NCI-H748 treated with DMSO at 0.1 percent for 48 hours (cell line): Measurements from ENCODE around the gene FAM227B.
"Not testable (repeated sequence)": the region's sequence is repeated elsewhere in the genome, so short reads cannot be mapped to it uniquely, and the experiment has no call there.

Experiments
- DNase-seq: peaks from one replicate; lab custom pipeline; 2025; lab: John Stamatoyannopoulos, UW

FAM227B gene

DNA sequence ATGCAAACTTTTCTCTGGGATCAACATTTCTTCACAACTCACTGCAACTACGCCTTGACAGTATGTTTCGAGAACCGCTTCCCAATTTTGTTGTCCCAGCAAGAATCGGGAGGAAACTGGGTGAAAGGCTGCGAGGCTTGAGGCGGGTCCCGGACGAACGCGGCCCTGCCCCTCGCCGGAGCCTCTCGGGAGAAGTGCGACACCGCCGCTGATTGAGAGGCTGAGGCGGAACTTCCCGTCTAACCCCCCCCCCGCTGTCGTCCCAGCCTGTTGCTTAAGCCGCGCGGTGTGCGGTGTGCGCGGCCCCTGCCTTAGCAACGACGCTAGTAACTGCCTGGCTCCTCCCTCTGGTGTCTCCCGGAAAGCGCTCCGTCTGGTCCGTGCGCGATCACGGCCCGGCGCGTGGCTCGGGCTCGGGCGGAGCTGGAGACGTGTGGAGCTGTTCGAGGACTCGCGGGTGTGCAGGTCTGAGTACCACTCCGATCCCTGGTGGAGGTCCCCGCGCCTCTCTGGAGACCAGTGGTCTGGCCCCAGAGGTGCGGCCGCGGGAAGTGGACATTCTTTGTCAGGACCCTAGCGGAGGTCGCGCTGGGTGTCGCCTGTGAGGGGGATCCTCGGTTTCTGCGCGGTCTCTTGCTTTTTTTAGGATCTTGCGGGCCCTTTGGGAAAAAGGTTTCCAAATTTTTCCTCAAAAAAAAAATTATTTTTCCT is at the start of gene FAM227B, which contains the start of gene DTWD1:
TSS of gene FAM227B (minus strand) at position 161 of the 711 bp plus-strand sequence. CDS start 5,647 bp downstream, outside the sequence.
TSS of gene DTWD1 (plus strand) at position 391 of the 711 bp plus-strand sequence. CDS start 4,120 bp downstream, outside the sequence.
- peak; percentile 78 for DNase-seq

GRCh38 chr15:49669288-49669687 is 48.7 kb upstream of the FAM227B start:
- DNase-seq = no peak

DNA sequence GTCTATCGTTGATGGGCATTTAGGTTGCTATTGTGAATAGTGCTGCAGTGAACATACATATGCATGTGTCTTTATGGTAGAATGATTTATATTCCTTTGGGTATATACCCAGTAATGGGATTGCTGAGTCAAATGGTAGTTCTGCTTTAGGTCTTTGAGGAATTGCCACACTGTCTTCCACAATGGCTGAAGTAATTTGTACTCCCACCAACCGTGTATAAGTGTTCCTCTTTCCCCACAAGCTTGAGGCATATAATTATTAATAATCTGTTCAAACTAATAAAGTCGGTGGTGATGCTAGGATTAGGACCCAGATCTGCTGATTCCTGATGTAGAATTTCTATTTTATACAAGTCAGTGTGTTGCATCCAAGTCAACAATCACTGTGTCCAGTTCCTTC is 45.9 kb upstream of the FAM227B start:
- DNase-seq = not testable (repeated sequence)

- no peak for DNase-seq
Observed at GRCh38 chr15:49664716-49665115, 44.1 kb upstream of the FAM227B start.

- no peak for DNase-seq
Observed at GRCh38 chr15:49656734-49657133, 36.1 kb upstream of the FAM227B start.

DNA sequence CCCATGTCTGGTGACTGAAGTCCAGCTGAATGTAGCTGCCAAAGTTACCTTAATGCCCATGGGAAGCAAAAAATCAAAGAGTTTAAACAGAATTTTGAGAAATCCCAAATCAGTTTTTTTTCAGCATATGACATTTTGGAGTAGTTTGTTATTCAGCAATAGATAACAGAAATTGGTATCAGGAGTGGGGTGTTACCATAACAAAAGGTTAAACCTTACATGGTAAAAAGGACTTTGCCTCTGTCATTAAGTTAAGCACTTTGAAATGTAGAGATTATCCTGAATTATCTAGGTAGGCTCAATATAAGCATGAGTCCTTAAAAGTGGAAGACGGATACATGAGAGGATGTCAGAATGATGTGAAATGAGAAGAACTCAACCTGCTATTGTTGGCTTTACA is 32.3 kb upstream of the FAM227B start:
- no peak for DNase-seq

DNA sequence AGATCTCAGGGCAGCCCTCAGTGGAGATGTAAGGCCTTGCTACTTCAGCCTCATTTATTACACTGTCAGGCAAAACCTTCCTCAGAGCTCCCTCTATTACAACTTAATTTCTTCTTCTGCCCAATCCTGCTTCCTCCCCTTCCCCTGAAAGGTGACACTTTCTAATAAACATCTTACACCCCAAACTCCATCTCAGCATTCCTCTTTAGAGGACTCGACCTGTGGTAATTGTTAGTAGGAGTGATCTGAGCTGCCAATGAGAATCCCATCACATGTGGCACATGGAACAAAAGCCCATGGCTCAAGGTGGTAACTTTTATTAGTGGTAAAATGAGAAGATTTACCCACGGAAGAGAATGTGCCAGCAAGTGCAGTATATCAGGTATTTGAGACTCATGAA is 30.1 kb upstream of the FAM227B start:
- DNase-seq = no peak

DNA sequence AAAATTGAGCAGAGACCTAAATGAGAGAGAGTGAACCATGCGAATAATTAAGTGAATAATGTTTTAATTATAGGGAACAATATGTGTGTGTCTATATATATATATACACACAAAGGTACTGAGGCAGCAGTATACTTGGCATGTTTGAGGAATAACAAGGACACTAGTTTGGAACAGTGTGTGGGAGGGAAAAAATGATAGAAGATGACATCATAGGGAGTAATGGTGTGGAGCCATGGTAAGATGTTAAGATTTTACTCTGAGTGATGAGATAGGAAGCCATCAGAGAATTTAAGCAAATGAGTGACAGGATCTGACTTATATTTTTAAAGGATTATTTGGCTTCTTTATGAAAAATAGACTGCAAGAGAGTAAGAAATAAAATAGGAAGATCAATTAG is 29.4 kb upstream of the FAM227B start:
- DNase-seq = no peak

GRCh38 chr15:49646891-49647290 is 26.3 kb upstream of the FAM227B start:
- no peak for DNase-seq

- DNase-seq = no peak
Observed at GRCh38 chr15:49645941-49646340, 25.3 kb upstream of the FAM227B start.

DNA sequence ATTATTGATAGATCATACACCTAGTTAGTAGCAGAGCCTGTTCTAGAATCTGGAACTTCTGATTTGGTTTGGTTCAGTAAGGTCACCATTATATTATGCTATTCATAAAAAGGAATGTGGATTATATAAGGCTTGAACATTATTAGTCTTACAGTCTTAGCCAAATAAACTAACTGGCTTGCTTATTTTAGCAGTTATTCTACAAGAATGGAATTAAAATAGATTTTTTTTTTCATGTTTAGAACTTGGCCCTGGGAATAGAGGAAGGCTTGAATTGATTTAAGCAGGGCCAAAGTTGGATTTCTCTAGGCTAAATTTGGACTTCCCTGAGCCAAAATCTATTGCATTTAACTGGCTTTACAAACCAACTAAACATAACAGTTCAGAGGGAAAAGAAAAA is 24.7 kb upstream of the FAM227B start:
- DNase-seq = no peak

GRCh38 chr15:49644364-49644794 is 23.8 kb upstream of the FAM227B start:
- no peak for DNase-seq

GRCh38 chr15:49637857-49638256 is 17.2 kb upstream of the FAM227B start:
- no peak for DNase-seq

DNA sequence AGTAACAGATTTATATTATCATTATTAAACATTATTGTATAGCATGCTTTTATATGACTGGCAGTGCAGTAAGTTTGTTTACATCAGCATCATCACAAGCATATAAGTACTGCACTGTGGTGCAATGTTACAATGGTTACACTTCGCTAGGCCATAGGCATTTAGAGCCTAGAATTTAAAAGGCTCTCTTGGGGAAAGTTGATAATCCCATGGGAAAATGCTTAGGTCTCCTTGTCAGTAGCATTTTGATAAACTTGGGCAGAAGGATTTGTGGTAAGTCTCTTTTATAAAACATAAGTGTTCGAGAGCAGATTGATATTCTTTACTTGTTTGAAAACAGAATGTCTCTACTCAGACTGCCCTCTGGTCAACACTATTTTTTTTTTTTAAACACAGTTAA is 7.8 kb upstream of the FAM227B start:
- no peak for DNase-seq

DNA sequence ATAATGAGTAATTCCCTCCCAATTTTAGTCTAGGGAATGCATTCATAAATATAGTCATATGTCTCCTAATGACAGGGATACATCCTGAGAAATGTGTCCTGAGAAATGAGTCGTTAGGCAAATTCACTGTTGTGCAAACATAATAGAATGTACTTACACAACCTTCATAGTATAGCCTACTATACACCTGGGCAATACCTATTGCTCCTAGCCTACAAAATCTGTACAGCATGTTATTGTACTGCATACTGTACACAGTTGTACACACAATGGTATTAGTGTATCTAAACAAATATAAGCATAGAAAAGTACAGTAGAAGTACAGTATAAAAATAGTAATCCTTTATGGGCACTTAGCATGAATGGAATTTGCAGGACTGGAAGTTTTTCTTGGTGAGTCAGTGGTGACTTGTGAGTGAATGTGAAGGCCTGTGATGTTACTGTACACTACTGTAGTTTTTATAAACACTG is 6.8 kb upstream of the FAM227B start:
- DNase-seq = no peak

DNA sequence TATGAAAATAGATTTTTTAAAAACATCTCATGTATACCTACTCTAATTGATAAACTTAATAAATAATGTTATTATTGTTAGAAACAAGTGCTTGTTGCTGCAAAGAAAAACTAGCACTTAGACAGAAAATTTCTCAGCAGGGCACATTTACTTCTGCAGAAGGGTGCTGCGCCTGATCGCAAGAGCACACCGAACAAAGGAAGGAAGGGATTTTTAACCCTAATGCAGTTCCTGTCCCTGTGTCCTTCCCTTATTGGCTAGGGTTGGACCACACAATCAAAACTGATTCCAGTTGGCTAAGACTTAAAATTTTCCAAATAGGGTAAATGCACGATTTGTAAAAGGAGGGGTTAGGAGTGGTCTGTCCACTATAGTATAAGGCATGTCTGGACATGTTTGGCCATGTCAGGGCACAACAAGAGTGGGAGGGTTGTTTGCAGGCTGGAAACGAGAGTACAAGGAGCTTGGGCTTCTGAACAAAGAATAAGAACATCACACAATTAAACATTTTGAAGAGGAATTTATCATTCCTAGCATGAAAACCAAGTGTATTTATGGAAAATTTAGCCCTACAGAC is 4.9 kb upstream of the FAM227B start:
- no peak for DNase-seq

DNA sequence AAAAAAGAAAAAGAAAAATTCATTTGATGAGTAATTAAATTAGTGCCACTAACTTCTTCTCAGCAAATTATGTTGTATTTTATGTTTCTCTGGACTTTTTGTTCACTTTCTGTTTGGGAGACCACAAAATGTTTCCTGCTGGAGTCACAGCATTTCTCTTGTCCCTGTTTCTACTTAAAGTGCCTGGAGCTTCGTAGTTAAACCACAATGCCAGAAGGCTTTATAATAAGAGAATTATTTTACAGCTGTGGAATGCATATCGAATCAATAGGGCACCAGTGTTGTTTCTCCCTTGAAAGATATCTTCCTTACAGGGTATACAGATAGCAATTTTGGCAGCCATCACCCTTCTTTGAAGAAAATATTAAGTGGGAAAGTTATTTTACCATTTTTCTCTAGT is 3.4 kb upstream of the FAM227B start:
- DNase-seq = no peak

DNA sequence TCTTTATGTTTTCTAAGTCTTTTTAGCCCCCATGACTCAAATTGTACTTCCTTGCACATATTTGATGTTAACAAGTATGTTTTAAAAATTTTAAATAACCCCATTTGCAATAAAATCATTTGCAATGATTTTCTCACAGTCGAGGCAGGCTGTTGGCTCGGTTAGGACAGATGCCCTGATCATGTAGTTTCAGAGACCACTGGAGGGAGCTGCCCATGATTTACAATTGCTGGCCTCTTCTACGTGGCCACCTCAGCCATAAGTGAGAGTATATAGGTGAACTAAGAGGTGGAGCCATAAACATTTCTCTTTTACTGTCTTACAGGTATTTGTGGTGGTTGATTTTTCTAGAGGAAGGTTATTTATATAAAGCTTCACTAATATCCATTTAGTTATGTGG is 1.9 kb upstream of the FAM227B start:
- DNase-seq = no peak

DNA sequence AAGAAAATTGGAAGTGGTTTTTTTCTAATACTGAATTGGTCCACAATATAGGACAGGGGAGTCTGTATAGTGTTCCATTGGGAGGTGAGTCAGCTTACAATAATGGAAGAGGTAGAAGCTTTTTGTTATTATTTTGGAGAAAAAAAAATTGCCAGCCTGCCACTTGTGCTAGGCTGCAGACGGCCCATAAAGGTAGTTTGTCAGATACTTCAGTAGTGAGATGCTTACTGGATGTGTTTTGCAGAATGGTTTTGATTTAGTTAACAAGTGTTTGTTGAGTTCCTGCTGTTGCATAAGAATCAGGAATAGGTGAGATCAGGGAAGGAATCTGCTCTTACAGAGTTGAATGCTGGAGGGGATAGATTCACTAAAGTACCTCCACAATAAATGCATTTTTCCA is 1.3 kb upstream of the FAM227B start:
- DNase-seq = no peak

GRCh38 chr15:49621401-49621811 is 788 bp upstream of the FAM227B start:
- no peak for DNase-seq

- no peak for DNase-seq
Observed at GRCh38 chr15:49620199-49620598, 419 bp downstream of the FAM227B start.

DNA sequence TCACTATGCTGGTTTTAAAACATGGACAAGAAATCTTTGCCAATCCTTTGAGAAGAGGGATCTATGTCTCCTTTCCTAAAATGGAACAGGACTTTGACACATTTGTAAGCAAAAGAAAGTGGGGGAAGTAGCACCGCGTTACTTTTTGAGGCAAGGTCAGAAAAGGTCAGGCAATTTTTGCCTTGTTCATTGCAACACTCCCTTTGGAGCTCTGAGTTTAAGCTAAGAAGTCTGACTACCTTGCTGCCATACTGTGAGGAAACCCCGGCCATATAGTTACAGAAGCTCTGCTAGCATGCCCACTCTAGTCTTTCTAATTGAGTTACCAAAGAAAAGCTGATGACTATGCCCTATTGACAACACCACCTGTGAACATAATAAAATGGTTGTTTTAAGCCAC is 1.4 kb downstream of the FAM227B start:
- DNase-seq = no peak

DNA sequence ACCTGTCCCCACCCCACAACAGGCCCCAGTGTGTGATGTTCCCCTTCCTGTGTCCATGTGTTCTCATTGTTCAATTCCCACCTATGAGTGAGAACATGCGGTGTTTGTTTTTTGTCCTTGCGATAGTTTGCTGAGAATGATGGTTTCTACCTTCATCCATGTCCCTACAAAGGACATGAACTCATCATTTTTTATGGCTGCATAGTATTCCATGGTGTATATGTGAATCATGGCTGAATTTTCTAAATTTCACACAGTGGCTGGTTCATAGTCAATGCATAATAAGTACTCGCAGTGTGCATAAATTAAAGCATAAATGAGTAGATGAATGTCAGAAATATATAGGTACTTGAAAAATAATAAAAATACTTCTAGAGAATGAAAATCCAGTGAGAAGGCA is 8.4 kb downstream of the FAM227B start:
- DNase-seq = not testable (repeated sequence)
